ENCODE data around the gene LYAR.

GRCh38 chr4:4296283-4296846 lies 6.4 kb upstream of the LYAR start:
- no peak for TF ChIP-seq CTCF (IDR thresholded peaks at IDR 0.05)
- TF ChIP-seq POLR2A (IDR thresholded peaks at IDR 0.05) = no peak
